Body of pancreas (tissue), 4 donors: Measurements from ENCODE around the gene MIA. TPM values are rescaled to one million over a fixed set of nuclear protein-coding genes. Genes with fewer than 3 reads are reported as not detected.
"Not testable (repeated sequence)": the region's sequence is repeated elsewhere in the genome, so short reads cannot be mapped to it uniquely, and the experiment has no call there.

Experiments used
- ATAC-seq: fragments of 150-250 bp; one replicate; pipeline ENCODE4 v1.9.1; 2016
- DNase-seq, 4 donors: peaks; one replicate each; pipeline ENCODE4 v3.0.0-alpha.2; 2019
- H3K27ac ChIP-seq, 4 donors: fragments of 200-600 bp; sonication (generic); 1 replicate in 3 of 4; 2 replicates in 1 of 4; pipeline versions ENCODE4 v1.5.1 to v1.6.1; 2016 to 2019; ENCODE audit warnings: mild to moderate bottlenecking in 1 of 4, mixed read lengths in 1 of 4, moderate library complexity in 1 of 4
- H3K27me3 ChIP-seq, 2 donors: fragments of 200-600 bp; sonication (generic); one replicate each; pipeline ENCODE4 v1.6.0; 2016; ENCODE audit warnings: mild to moderate bottlenecking in 1 of 2
- H3K36me3 ChIP-seq, 2 donors: fragments of 200-600 bp; sonication (generic); replicated peaks in 1 of 2; 2 replicates each; pipeline ENCODE4 v1.5.1; 2016; ENCODE audit warnings: low read depth in 2 of 2; ENCODE audit not compliant: insufficient read depth in 1 of 2
- H3K4me1 ChIP-seq: fragments of 200-600 bp; sonication (generic); one replicate; pipeline ENCODE4 v1.6.0; 2016
- H3K4me3 ChIP-seq, 2 donors: fragments of 200-600 bp; sonication (generic); 1 replicate in 1 of 2; 2 replicates in 1 of 2; pipeline ENCODE4 v1.5.1; 2016 to 2019
- H3K9me3 ChIP-seq, 3 donors: fragments of 200-600 bp; sonication (generic); 1 replicate in 2 of 3; 2 replicates in 1 of 3; pipeline ENCODE4 v1.5.1; 2016
- POLR2A ChIP-seq, 3 donors: fragments of 450-650 bp; IDR thresholded peaks; one replicate each; pipeline ENCODE4 v1.6.1; 2016; ENCODE audit warnings: antibody characterized with exemption in 3 of 3, mild to moderate bottlenecking in 2 of 3
- WGBS, 2 donors: methylation state at CpG; one replicate each; pipeline ENCODE4 v1.1.5; 2017; 5-methylcytosine and 5-hydroxymethylcytosine counted together
- intact Hi-C: fragments of 100-400 bp; cut with DNase I; formaldehyde crosslinking; loops from one replicate; pipeline ENCODE4 v1.15.1; 2023
- total RNA-seq, 2 donors: library from RNA; depleted of rRNA; stranded (reverse); fragments of >200 nt; gene quantifications; one replicate each; pipeline ENCODE4 v1.1.0, GENCODE V29; 2016
- TF ChIP-seq, protein P1 (sequence below), 7 experiments: fragments of 450-650 bp in 4 of 7; fragments of 200-600 bp in 3 of 7; sonication (generic) in 3 of 7; IDR thresholded peaks; one replicate each; pipeline ENCODE4 v1.5.1; 2016 to 2019; ENCODE audit warnings: antibody characterized with exemption in 7 of 7

Gene MIA
- total RNA-seq, 2 donors from 2014 or later: 5.9 TPM; not detected in 1

GRCh38 chr19:40780582-40780981, 5.3 kb downstream of the MIA start:
- no peaks in the 10 kb centered on the region for H3K36me3 ChIP-seq
- peaks cover 16% of the 10 kb centered on the region for H3K4me1 ChIP-seq
- intact Hi-C loops: no loop called here
- DNase-seq (no peak), ATAC-seq (no peak)
- H3K9me3 ChIP-seq: no peaks in the 10 kb centered on the region
- WGBS, 2 donors: 91 to 94% methylated on average over 5 of the region's 5 CpGs
- no peak overlapping the region for H3K4me3 ChIP-seq
- no peak overlapping the region for H3K27ac ChIP-seq
- TF ChIP-seq POLR2A (IDR thresholded peaks at IDR 0.05): no peak
- TF ChIP-seq, protein P1, sequence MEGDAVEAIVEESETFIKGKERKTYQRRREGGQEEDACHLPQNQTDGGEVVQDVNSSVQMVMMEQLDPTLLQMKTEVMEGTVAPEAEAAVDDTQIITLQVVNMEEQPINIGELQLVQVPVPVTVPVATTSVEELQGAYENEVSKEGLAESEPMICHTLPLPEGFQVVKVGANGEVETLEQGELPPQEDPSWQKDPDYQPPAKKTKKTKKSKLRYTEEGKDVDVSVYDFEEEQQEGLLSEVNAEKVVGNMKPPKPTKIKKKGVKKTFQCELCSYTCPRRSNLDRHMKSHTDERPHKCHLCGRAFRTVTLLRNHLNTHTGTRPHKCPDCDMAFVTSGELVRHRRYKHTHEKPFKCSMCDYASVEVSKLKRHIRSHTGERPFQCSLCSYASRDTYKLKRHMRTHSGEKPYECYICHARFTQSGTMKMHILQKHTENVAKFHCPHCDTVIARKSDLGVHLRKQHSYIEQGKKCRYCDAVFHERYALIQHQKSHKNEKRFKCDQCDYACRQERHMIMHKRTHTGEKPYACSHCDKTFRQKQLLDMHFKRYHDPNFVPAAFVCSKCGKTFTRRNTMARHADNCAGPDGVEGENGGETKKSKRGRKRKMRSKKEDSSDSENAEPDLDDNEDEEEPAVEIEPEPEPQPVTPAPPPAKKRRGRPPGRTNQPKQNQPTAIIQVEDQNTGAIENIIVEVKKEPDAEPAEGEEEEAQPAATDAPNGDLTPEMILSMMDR (IDR thresholded peaks at IDR 0.05): no peak
- H3K27me3 ChIP-seq: no peaks in the 10 kb centered on the region

GRCh38 chr19:40781140-40781539, 5.8 kb downstream of the MIA start:
- Histone ChIP-seq H3K4me1 (peaks cover 16% of the 10 kb centered on the region), H3K9me3 (no peaks in the 10 kb centered on the region), H3K27ac (no peak overlapping the region), H3K27me3 (no peaks in the 10 kb centered on the region), H3K4me3 (no peak overlapping the region), H3K36me3 (no peaks in the 10 kb centered on the region)
- no peak for ATAC-seq
- no peak for TF ChIP-seq POLR2A (IDR thresholded peaks at IDR 0.05)
- TF ChIP-seq, protein P1 (IDR thresholded peaks at IDR 0.05): no peak
- DNase-seq: no peak
- intact Hi-C loops: no loop called here
- WGBS, 2 donors: 94 to 97% methylated on average over 7 of the region's 7 CpGs

DNA sequence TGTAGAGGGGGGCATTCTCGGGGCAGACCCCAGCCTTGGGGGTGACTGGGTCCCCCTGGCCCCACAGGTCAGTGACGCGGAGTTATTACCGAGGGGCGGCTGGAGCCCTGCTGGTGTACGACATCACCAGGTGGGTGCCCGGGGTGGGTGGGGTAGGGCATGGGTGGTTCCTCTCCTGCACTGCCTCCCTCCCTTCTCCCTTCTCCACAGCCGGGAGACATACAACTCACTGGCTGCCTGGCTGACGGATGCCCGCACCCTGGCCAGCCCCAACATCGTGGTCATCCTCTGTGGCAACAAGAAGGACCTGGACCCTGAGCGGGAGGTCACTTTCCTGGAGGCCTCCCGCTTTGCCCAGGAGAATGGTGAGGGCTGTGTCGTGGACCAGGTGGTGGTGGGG, 8.4 kb downstream of the MIA start:
- H3K27ac ChIP-seq: no peak overlapping the region
- no peak for ATAC-seq
- H3K27me3 ChIP-seq: no peaks in the 10 kb centered on the region
- H3K9me3 ChIP-seq: no peaks in the 10 kb centered on the region
- DNase-seq: no peak
- H3K4me1 ChIP-seq: peaks cover 6% of the 10 kb centered on the region
- no peaks in the 10 kb centered on the region for H3K36me3 ChIP-seq
- H3K4me3 ChIP-seq: no peak overlapping the region
- no peak for TF ChIP-seq POLR2A (IDR thresholded peaks at IDR 0.05)
- TF ChIP-seq, protein P1 (IDR thresholded peaks at IDR 0.05): no peak
- intact Hi-C loops: no loop called here
- 94 to 96% methylated on average over 9 to 14 of the region's 14 CpGs for WGBS, 2 donors

GRCh38 chr19:40784146-40784545, 8.8 kb downstream of the MIA start:
- H3K4me3 ChIP-seq, H3K27me3 ChIP-seq, H3K9me3 ChIP-seq, H3K4me1 ChIP-seq, H3K27ac ChIP-seq, H3K36me3 ChIP-seq, DNase-seq, intact Hi-C loops, ATAC-seq: not testable (repeated sequence)
- WGBS, 2 donors: 95 to 100% methylated on average over 2 of the region's 2 CpGs

- ATAC-seq: no peak
- Histone ChIP-seq H3K27ac (no peak overlapping the region), H3K4me3 (no peak overlapping the region), H3K4me1 (no peaks in the 10 kb centered on the region), H3K36me3 (no peaks in the 10 kb centered on the region), H3K9me3 (no peaks in the 10 kb centered on the region), H3K27me3 (no peaks in the 10 kb centered on the region)
- 40 to 60% methylated on average over 1 of the region's 1 CpG for WGBS, 2 donors
- no peak for TF ChIP-seq POLR2A (IDR thresholded peaks at IDR 0.05)
- TF ChIP-seq, protein P1 (IDR thresholded peaks at IDR 0.05): no peak
- no peak for DNase-seq
- intact Hi-C loops: no loop called here
Observed at GRCh38 chr19:40785526-40785925, 10.2 kb downstream of the MIA start.
